Measurements from ENCODE around the gene BRD3. TPM values are rescaled to one million over a fixed set of nuclear protein-coding genes. Genes with fewer than 3 reads are reported as not detected.

The BRD3 gene
- total RNA-seq, 1 experiment from 2014 or later = 40.7 TPM

DNA sequence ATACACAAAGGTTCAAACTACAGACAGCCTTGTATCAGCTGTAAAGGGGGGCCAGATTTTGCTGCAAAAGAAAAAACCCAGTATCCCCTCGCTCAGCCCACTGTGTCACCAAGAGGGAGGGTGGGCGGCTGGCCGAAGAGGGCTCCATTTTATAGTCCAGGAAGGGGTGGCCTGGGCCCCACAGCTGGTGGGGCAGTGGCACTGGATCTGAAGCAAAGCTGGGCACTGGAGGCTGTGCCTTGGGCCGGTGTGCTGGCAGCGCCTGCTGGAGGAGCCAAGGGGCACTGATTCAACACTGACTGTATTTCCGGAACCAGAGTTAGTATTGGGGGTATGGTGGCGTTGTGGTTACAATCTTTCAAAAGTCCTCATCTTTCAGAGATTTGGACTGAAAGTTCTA lies 9.1 kb downstream of the BRD3 start:
- Histone ChIP-seq H3K4me2 (ENCODE audit: low read length) (no peak overlapping the region), H3K9ac (ENCODE audit: low read length) (no peak overlapping the region), H3K4me1 (ENCODE audit: control insufficient read depth in 1 of 2, insufficient read depth in 2 of 2, low read length in 2 of 2) (peaks cover 4 to 18% of the 10 kb centered on the region in 2 experiments; a peak in 3 of 4 replicates), H3K36me3 (ENCODE audit: control insufficient read depth in 1 of 2, insufficient read depth in 2 of 2, low read length in 2 of 2) (no peaks in the 10 kb centered on the region), H3K9me3 (ENCODE audit: control insufficient read depth in 1 of 2, insufficient read depth in 1 of 2, low read depth in 1 of 2, low read length in 2 of 2) (no peaks in the 10 kb centered on the region), H2AFZ (ENCODE audit: low read depth, low read length, poor library complexity, severe bottlenecking) (no peak overlapping the region), H3K27ac (ENCODE audit: low read depth, low read length) (no peak overlapping the region), H3K79me2 (ENCODE audit: insufficient read depth, low read length) (peaks cover 49% of the 10 kb centered on the region), H4K20me1 (ENCODE audit: insufficient read depth) (no peaks in the 10 kb centered on the region), H3K27me3 (ENCODE audit: insufficient read depth, low read length) (no peaks in the 10 kb centered on the region), H3K9me2 (ENCODE audit: insufficient read depth) (no peaks in the 10 kb centered on the region), H3K4me3 (replicated peaks in 1 of 2; ENCODE audit: low read depth in 1 of 2, low read length in 2 of 2) (no peak overlapping the region)
- intact Hi-C loops (cut with micrococcal nuclease) = no loop called here
- ChIA-PET RAD21 (ENCODE audit: low non-redundant PET in 1 of 2, low total read pairs in 2 of 2, uncharacterized antibody in 2 of 2, unreplicated experiment in 2 of 2) (no interaction called here), CTCF (no interaction called here), POLR2A (no interaction called here)
- BruUV-seq (replicated peaks) = no TSS peak
- TF ChIP-seq CBX3 (IDR thresholded peaks at IDR 0.05; ENCODE audit: low read depth) (no peak), EZH2 (IDR thresholded peaks at IDR 0.05) (no peak), EGR1 (IDR thresholded peaks at IDR 0.05; ENCODE audit: low read depth) (no peak), EZH2phosphoT487 (IDR thresholded peaks at IDR 0.05; ENCODE audit: borderline replicate concordance) (no peak), CEBPB (IDR thresholded peaks at IDR 0.05; ENCODE audit: low read depth) (no peak), ZNF274 (IDR thresholded peaks at IDR 0.05; ENCODE audit: low read depth, low read length) (no peak), SIN3A (IDR thresholded peaks at IDR 0.05; ENCODE audit: low read depth) (no peak), ELF1 (IDR thresholded peaks at IDR 0.05; ENCODE audit: borderline replicate concordance, low read depth) (no peak), POLR2AphosphoS5 (IDR thresholded peaks at IDR 0.05; ENCODE audit: low read depth, low read length) (no peak), YY1 (IDR thresholded peaks at IDR 0.05; ENCODE audit: extremely low read depth, insufficient replicate concordance, low read depth, low read length) (no peak)
- TF ChIP-seq, protein P1, sequence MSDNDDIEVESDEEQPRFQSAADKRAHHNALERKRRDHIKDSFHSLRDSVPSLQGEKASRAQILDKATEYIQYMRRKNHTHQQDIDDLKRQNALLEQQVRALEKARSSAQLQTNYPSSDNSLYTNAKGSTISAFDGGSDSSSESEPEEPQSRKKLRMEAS (IDR thresholded peaks at IDR 0.05) = no peak
- DNase-seq (ENCODE audit: low read depth, low spot score) = no peak
- no peak for ATAC-seq

Measured in HCT116 (cell line).